H1 (cell line): ENCODE measurements around the gene S100A14. TPM values are rescaled to one million over a fixed set of nuclear protein-coding genes. Genes with fewer than 3 reads are reported as not detected.

Source experiments
- CTCF ChIA-PET: fragments of 300-600 bp; sonication (Branson Sonifier 250); formaldehyde crosslinking; loops from one replicate; lab custom pipeline; 2021; ENCODE audit not compliant: partially characterized antibody; lab: Charles Lee
- POLR2A ChIA-PET: fragments of 300-600 bp; sonication (Branson Sonifier 250); formaldehyde crosslinking; loops from one replicate; lab custom pipeline; 2021; ENCODE audit warnings: inconsistent platforms; ENCODE audit not compliant: partially characterized antibody; lab: Charles Lee
- DNase-seq, 2 experiments: peaks; one replicate each; pipeline versions ENCODE4 v3.0.0 to v3.0.0-alpha.2; 2010 to 2022; ENCODE audit warnings: low spot score in 2 of 2, low read depth in 1 of 2, mixed read lengths in 1 of 2
- FAIRE-seq: peaks from 2 replicates; lab custom pipeline; 2011; peaks lifted over from hg19 to GRCh38; lab: Jason Lieb, UNC
- H2AFZ ChIP-seq: 2 replicates; pipeline ENCODE4 v1.8.1; 2012; ENCODE audit warnings: low read length, inconsistent platforms
- H2AK5ac ChIP-seq: 2 replicates; pipeline ENCODE4 v1.6.1; 2013; ENCODE audit warnings: low read depth, low read length
- H2BK120ac ChIP-seq: replicated peaks from 2 replicates; pipeline ENCODE3; 2013; ENCODE audit warnings: low read depth, low read length, inconsistent platforms
- H2BK12ac ChIP-seq: 2 replicates; pipeline ENCODE4 v1.6.1; 2013; ENCODE audit warnings: low read depth, low read length
- H2BK15ac ChIP-seq: 2 replicates; pipeline ENCODE4 v1.6.1; 2013; ENCODE audit warnings: low read length
- H2BK20ac ChIP-seq: 2 replicates; pipeline ENCODE4 v1.6.1; 2013; ENCODE audit warnings: low read length
- H2BK5ac ChIP-seq: 2 replicates; pipeline ENCODE4 v1.6.1; 2013; ENCODE audit warnings: low read depth, low read length
- H3K14ac ChIP-seq: 2 replicates; pipeline ENCODE4 v1.6.1; 2013; ENCODE audit warnings: inconsistent platforms; ENCODE audit not compliant: insufficient read length
- H3K18ac ChIP-seq: 2 replicates; pipeline ENCODE4 v1.6.1; 2013; ENCODE audit warnings: low read length; ENCODE audit errors: extremely low read depth
- H3K23ac ChIP-seq: 2 replicates; pipeline ENCODE4 v1.6.1; 2013; ENCODE audit warnings: inconsistent platforms; ENCODE audit not compliant: insufficient read length
- H3K23me2 ChIP-seq: 2 replicates; pipeline ENCODE4 v1.6.1; 2013; ENCODE audit warnings: low read depth, low read length
- H3K27ac ChIP-seq: 2 replicates; pipeline ENCODE4 v1.6.1; 2011; ENCODE audit warnings: low read depth, low read length, inconsistent platforms
- H3K27me3 ChIP-seq, 4 experiments: replicated peaks in 1 of 4; 1 replicate in 1 of 4; 2 replicates in 3 of 4; pipeline versions ENCODE4 v1.6.1 to v1.8.1; 2011 to 2013; ENCODE audit warnings: low read length in 3 of 4, mild to moderate bottlenecking in 3 of 4, inconsistent platforms in 2 of 4, mixed read lengths in 2 of 4, moderate library complexity in 1 of 4; ENCODE audit not compliant: control insufficient read depth in 3 of 4, insufficient read depth in 3 of 4; ENCODE audit errors: extremely low read depth in 1 of 4
- H3K36me3 ChIP-seq, 4 experiments: 2 replicates each; pipeline versions ENCODE4 v1.6.1 to v1.8.1; 2011 to 2013; ENCODE audit warnings: mild to moderate bottlenecking in 4 of 4, low read length in 3 of 4, moderate library complexity in 2 of 4, control low read depth in 1 of 4, inconsistent platforms in 1 of 4; ENCODE audit not compliant: insufficient read depth in 4 of 4, control insufficient read depth in 2 of 4
- H3K4ac ChIP-seq: replicated peaks from 2 replicates; pipeline ENCODE3; 2013; ENCODE audit warnings: low read length, low read depth, mixed read lengths, inconsistent platforms; ENCODE audit not compliant: insufficient read length
- H3K4me1 ChIP-seq, 4 experiments: replicated peaks in 1 of 4; 1 replicate in 1 of 4; 2 replicates in 3 of 4; pipeline versions ENCODE4 v1.6.1 to v1.8.1; 2011 to 2013; ENCODE audit warnings: low read length in 3 of 4, inconsistent platforms in 2 of 4, mixed read lengths in 1 of 4; ENCODE audit not compliant: insufficient read depth in 4 of 4, control insufficient read depth in 3 of 4
- H3K4me2 ChIP-seq, 2 experiments: 2 replicates each; pipeline versions ENCODE4 v1.6.1 to v1.8.1; 2011 to 2013; ENCODE audit warnings: low read depth in 2 of 2, low read length in 2 of 2, control low read depth in 1 of 2, inconsistent platforms in 1 of 2, mild to moderate bottlenecking in 1 of 2; ENCODE audit not compliant: insufficient read depth in 1 of 2
- H3K4me3 ChIP-seq, 4 experiments: fragments of 200-600, 300-600 bp in 1 of 4; sonication (generic), shearing (Covaris generic), sonication (Bioruptor Twin) in 1 of 4; 2 replicates each; pipeline versions ENCODE4 v1.5.1 to v1.8.1; 2011 to 2016; ENCODE audit warnings: low read length in 4 of 4, low read depth in 3 of 4, control low read depth in 2 of 4, inconsistent platforms in 2 of 4, mild to moderate bottlenecking in 2 of 4, mixed read lengths in 1 of 4, moderate library complexity in 1 of 4; ENCODE audit not compliant: insufficient read depth in 2 of 4; ENCODE audit errors: extremely low read depth in 1 of 4
- H3K56ac ChIP-seq: replicated peaks from 2 replicates; pipeline ENCODE3; 2013; ENCODE audit warnings: low read depth, mild to moderate bottlenecking, mixed read lengths, low read length, inconsistent platforms; ENCODE audit not compliant: insufficient read length
- H3K79me1 ChIP-seq: 2 replicates; pipeline ENCODE4 v1.6.1; 2013; ENCODE audit warnings: low read depth, low read length, control low read depth
- H3K79me2 ChIP-seq, 2 experiments: 2 replicates each; pipeline versions ENCODE4 v1.6.1 to v1.8.1; 2012 to 2013; ENCODE audit warnings: low read length in 2 of 2, mild to moderate bottlenecking in 2 of 2, inconsistent platforms in 1 of 2; ENCODE audit not compliant: insufficient read depth in 2 of 2, control insufficient read depth in 1 of 2
- H3K9ac ChIP-seq, 4 experiments: replicated peaks in 1 of 4; 1 replicate in 1 of 4; 2 replicates in 3 of 4; pipeline versions ENCODE4 v1.6.1 to v1.8.1; 2011 to 2013; ENCODE audit warnings: low read depth in 3 of 4, low read length in 3 of 4, control low read depth in 2 of 4, mild to moderate bottlenecking in 2 of 4, moderate library complexity in 2 of 4, inconsistent platforms in 1 of 4; ENCODE audit errors: extremely low read depth in 1 of 4
- H3K9me3 ChIP-seq, 2 experiments: 2 replicates each; pipeline versions ENCODE4 v1.6.1 to v1.8.1; 2012 to 2013; ENCODE audit warnings: mild to moderate bottlenecking in 2 of 2, moderate library complexity in 2 of 2, control low read depth in 1 of 2, inconsistent platforms in 1 of 2, low read depth in 1 of 2, low read length in 1 of 2, mixed read lengths in 1 of 2; ENCODE audit not compliant: insufficient read depth in 2 of 2
- H4K20me1 ChIP-seq, 2 experiments: replicated peaks in 1 of 2; 2 replicates each; pipeline versions ENCODE3 to v1.8.1; 2011 to 2013; ENCODE audit warnings: inconsistent platforms in 2 of 2, low read length in 2 of 2, mild to moderate bottlenecking in 1 of 2; ENCODE audit not compliant: insufficient read depth in 2 of 2, control insufficient read depth in 1 of 2
- H4K5ac ChIP-seq: 2 replicates; pipeline ENCODE4 v1.6.1; 2013; ENCODE audit warnings: low read length, low read depth, mixed read lengths, inconsistent platforms; ENCODE audit not compliant: insufficient read length
- H4K8ac ChIP-seq: 2 replicates; pipeline ENCODE4 v1.8.0; 2013; ENCODE audit warnings: mild to moderate bottlenecking, moderate library complexity, low read length, inconsistent platforms; ENCODE audit not compliant: insufficient read depth; ENCODE audit errors: extremely low read depth
- H4K91ac ChIP-seq: replicated peaks from 2 replicates; pipeline ENCODE3; 2013; ENCODE audit warnings: low read length, mixed read lengths, inconsistent platforms; ENCODE audit not compliant: insufficient read length
- CTBP2 ChIP-seq: IDR thresholded peaks from 2 replicates; pipeline ENCODE4 v1.7.0; 2011; ENCODE audit warnings: borderline replicate concordance, mild to moderate bottlenecking, moderate library complexity, mixed read lengths, low read length; ENCODE audit not compliant: insufficient read depth, insufficient read length
- CTCF ChIP-seq, 3 experiments: IDR thresholded peaks; 1 replicate in 2 of 3; 2 replicates in 1 of 3; pipeline versions ENCODE4 v1.5.1 to v1.6.1; 2011; ENCODE audit warnings: low read length in 3 of 3, mild to moderate bottlenecking in 3 of 3, inconsistent platforms in 2 of 3, low read depth in 1 of 3, moderate library complexity in 1 of 3; ENCODE audit not compliant: insufficient read depth in 1 of 3; ENCODE audit errors: control extremely low read depth in 1 of 3
- HDAC2 ChIP-seq, 2 experiments: fragments of 300-600 bp in 1 of 2; sonication (generic) in 1 of 2; IDR thresholded peaks; 2 replicates each; pipeline ENCODE4 v1.6.1; 2011 to 2012; ENCODE audit warnings: low read depth in 2 of 2, low read length in 2 of 2, mild to moderate bottlenecking in 2 of 2, moderate library complexity in 2 of 2, borderline replicate concordance in 1 of 2, inconsistent platforms in 1 of 2
- RAD21 ChIP-seq, 2 experiments: IDR thresholded peaks in 1 of 2; conservative IDR thresholded peaks in 1 of 2; 2 replicates each; pipeline ENCODE4 v1.6.1; 2011; ENCODE audit warnings: low read depth in 2 of 2, low read length in 2 of 2, improper control_type of control experiment in 1 of 2, inconsistent platforms in 1 of 2, mild to moderate bottlenecking in 1 of 2, moderate library complexity in 1 of 2
- SP1 ChIP-seq: IDR thresholded peaks from 2 replicates; pipeline ENCODE4 v1.6.1; 2011; ENCODE audit warnings: low read depth, low read length
- SP2 ChIP-seq: IDR thresholded peaks from 2 replicates; pipeline ENCODE4 v1.6.1; 2012; ENCODE audit warnings: mild to moderate bottlenecking, low read length, inconsistent platforms
- WGBS, 2 experiments: shearing (Covaris generic) in 1 of 2; methylation state at CpG; one replicate each; pipeline versions ENCODE4 v1.1.6 to v1.1.7; 2013 to 2015; ENCODE audit warnings: low lambda C conversion rate in 2 of 2, mixed read lengths in 2 of 2, inconsistent platforms in 1 of 2, low coverage in 1 of 2, missing lambda C conversion rate in 1 of 2; ENCODE audit not compliant: insufficient replicate concordance in 2 of 2, insufficient coverage in 1 of 2, insufficient read length in 1 of 2; ENCODE audit errors: extremely low coverage in 1 of 2, missing lambda C conversion rate in 1 of 2; 5-methylcytosine and 5-hydroxymethylcytosine counted together
- polyA plus RNA-seq, 7 experiments: library from polyadenylated mRNA; depleted of rRNA in 3 of 7; stranded (reverse) in 5 of 7; unstranded in 2 of 7; fragments of >200 nt in 5 of 7; fragments of 200-250 nt in 2 of 7; gene quantifications; 1 replicate in 5 of 7; 2 replicates in 1 of 7; 4 replicates in 1 of 7; pipeline versions ENCODE4 v1.2.1 to v1.2.3, GENCODE V29; 2011 to 2013; ENCODE audit warnings: missing spikeins in 2 of 7, mixed read lengths in 2 of 7
- total RNA-seq: library from RNA; stranded (reverse); fragmentation: NEBNext Ultra II Directional; extraction: Animal tissue kit (Norgen Biotek cat#: 25700); gene quantifications from 2 replicates; pipeline ENCODE4 v1.2.1, GENCODE V29; 2021

S100A14 gene
- total and polyA plus RNA-seq, 2 of the 8 experiments (the other 6 are each of a cell fraction or from before 2014, with no cell fraction given): 1.4 to 5.3 TPM

GRCh38 chr1:153647346-153647714, 31.2 kb upstream of the S100A14 start:
- Histone ChIP-seq H2BK5ac (no peak overlapping the region), H3K4me3 (no peak overlapping the region), H3K14ac (no peak overlapping the region), H3K79me2 (no peaks in the 10 kb centered on the region), H3K23me2 (no peaks in the 10 kb centered on the region), H2AK5ac (no peak overlapping the region), H3K23ac (no peak overlapping the region), H3K18ac (no peak overlapping the region), H3K9me3 (no peaks in the 10 kb centered on the region), H2AFZ (no peak overlapping the region), H3K4me2 (no peak overlapping the region), H3K4me1 (peaks cover 0 to 3% (median 0%) of the 10 kb centered on the region in 4 experiments; a peak in 1 of 7 replicates), H3K36me3 (peaks cover 23 to 38% (median 35%) of the 10 kb centered on the region in 4 experiments), H2BK12ac (no peak overlapping the region), H3K27ac (no peak overlapping the region), H3K27me3 (no peaks in the 10 kb centered on the region), H2BK20ac (no peak overlapping the region), H3K4ac (no peak overlapping the region), H4K20me1 (peaks cover 3% of the 10 kb centered on the region in 2 experiments), H4K91ac (no peak overlapping the region), H2BK120ac (no peak overlapping the region), H3K56ac (no peak overlapping the region), H4K8ac (peak overlapping the region; percentile 0; the same call in 1 of the 2 replicates), H4K5ac (no peak overlapping the region), H3K79me1 (no peaks in the 10 kb centered on the region), H2BK15ac (no peak overlapping the region), H3K9ac (no peak overlapping the region)
- TF ChIP-seq HDAC2 (IDR thresholded peaks at IDR 0.05; ENCODE audit: borderline replicate concordance in 1 of 2, low read depth in 2 of 2, low read length in 2 of 2) (no peak), CTCF (IDR thresholded peaks at IDR 0.05; ENCODE audit: control extremely low read depth in 1 of 3, insufficient read depth in 1 of 3, low read depth in 1 of 3, low read length in 3 of 3) (peak; percentile 8 to 19 (median 13); a peak in 3 of 4 replicates), RAD21 (IDR thresholded peaks at IDR 0.05 in 1 of 2, conservative IDR thresholded peaks at IDR 0.05 in 1 of 2; ENCODE audit: low read depth in 2 of 2, low read length in 2 of 2) (peak; percentile 2 to 35; a peak in 2 of 4 replicates), CTBP2 (no peak), SP1 (no peak), SP2 (no peak)
- DNase-seq: no peak
- CTCF ChIA-PET: interaction anchor here (0.8 to 3.1 kb wide), 11 partner anchors 9 to 152 kb away, joined by 3 to 13 read pairs (median 5); partner anchors contain the start of genes CHTOP, S100A1, S100A13 and S100A6
- WGBS, 2 experiments: 65% methylated on average over 2 of the region's 2 CpGs; no CpG with 5 or more reads in 1 of the 2 experiments
- POLR2A ChIA-PET: interaction anchor here (0.9 to 16.2 kb wide), 12 partner anchors 11 to 330 kb away, joined by 3 to 343 read pairs (median 4); partner anchors contain the start of genes CHTOP, ILF2, JTB and S100A1
- FAIRE-seq: no peak
